ENCODE results near the gene LEMD2.

LEMD2 gene

GRCh38 chr6:33732817-33733708 lies 55.9 kb downstream of the LEMD2 start:
- DNase-seq: no peak

GRCh38 chr6:33732385-33732784 lies 56.5 kb downstream of the LEMD2 start:
- no peak for DNase-seq

GRCh38 chr6:33731751-33732282 lies 57.1 kb downstream of the LEMD2 start:
- DNase-seq: no peak

- DNase-seq: no peak
These were observed 57.9 kb downstream of the LEMD2 start for GRCh38 chr6:33731035-33731434.

GRCh38 chr6:33730611-33731010 lies 58.3 kb downstream of the LEMD2 start:
- DNase-seq: no peak

- no peak for DNase-seq
These were observed 59.9 kb downstream of the LEMD2 start for GRCh38 chr6:33729059-33729458.

- no peak for DNase-seq
These were observed 60.5 kb downstream of the LEMD2 start for GRCh38 chr6:33728438-33728837.

- DNase-seq: no peak
These were observed 61.0 kb downstream of the LEMD2 start for GRCh38 chr6:33727932-33728331.

- no peak for DNase-seq
These were observed 61.8 kb downstream of the LEMD2 start for GRCh38 chr6:33727126-33727525.

- DNase-seq: no peak
These were observed 62.2 kb downstream of the LEMD2 start for GRCh38 chr6:33726696-33727095.

GRCh38 chr6:33725891-33726673 lies 62.8 kb downstream of the LEMD2 start:
- DNase-seq: no peak

- no peak for DNase-seq
These were observed 63.7 kb downstream of the LEMD2 start for GRCh38 chr6:33725222-33725621.

- DNase-seq: no peak
These were observed 64.6 kb downstream of the LEMD2 start for GRCh38 chr6:33724102-33725023.

GRCh38 chr6:33723371-33724085 lies 65.4 kb downstream of the LEMD2 start:
- no peak for DNase-seq

- DNase-seq: no peak
These were observed 66.8 kb downstream of the LEMD2 start for GRCh38 chr6:33722103-33722623.

- DNase-seq: no peak
These were observed 67.4 kb downstream of the LEMD2 start for GRCh38 chr6:33721508-33721907.
